A673 (cell line): ENCODE data around the gene DTNA.

Experiments
- EZH2 ChIP-seq: fragments of 200-600 bp; sonication (generic); IDR thresholded peaks from 2 replicates; pipeline ENCODE4 v1.6.1; 2017; ENCODE audit warnings: borderline replicate concordance, low read depth, mild to moderate bottlenecking, mixed read lengths, antibody characterized with exemption, low read length; ENCODE audit not compliant: poor library complexity, severe bottlenecking
- TF ChIP-seq, protein P1 (sequence below): fragments of 300-800, 200-600 bp; sonication (generic); conservative IDR thresholded peaks from 2 replicates; pipeline ENCODE4 v1.5.1; 2017; ENCODE audit warnings: low read depth, mild to moderate bottlenecking, antibody characterized with exemption, low read length, moderate library complexity, mixed read lengths

DNA sequence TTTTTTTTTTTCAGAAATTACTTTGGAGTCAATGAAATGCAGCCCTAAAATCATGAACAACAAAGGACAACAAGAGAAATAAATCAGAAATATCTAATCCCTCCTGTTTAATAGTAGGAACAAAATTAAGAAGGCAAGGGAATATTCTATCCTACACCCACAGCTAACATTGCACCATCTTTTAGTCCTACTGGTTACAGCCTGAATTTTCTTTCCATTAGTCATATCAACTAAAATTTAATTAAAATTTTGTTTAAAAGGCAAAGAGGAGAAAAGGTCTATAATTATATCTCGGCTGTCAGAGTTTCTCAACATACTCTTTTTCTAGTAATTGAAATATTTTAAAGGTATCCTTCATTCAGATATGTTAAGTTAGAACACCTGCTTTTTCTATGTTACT is 61.9 kb downstream of the DTNA start:
- TF ChIP-seq, protein P1, sequence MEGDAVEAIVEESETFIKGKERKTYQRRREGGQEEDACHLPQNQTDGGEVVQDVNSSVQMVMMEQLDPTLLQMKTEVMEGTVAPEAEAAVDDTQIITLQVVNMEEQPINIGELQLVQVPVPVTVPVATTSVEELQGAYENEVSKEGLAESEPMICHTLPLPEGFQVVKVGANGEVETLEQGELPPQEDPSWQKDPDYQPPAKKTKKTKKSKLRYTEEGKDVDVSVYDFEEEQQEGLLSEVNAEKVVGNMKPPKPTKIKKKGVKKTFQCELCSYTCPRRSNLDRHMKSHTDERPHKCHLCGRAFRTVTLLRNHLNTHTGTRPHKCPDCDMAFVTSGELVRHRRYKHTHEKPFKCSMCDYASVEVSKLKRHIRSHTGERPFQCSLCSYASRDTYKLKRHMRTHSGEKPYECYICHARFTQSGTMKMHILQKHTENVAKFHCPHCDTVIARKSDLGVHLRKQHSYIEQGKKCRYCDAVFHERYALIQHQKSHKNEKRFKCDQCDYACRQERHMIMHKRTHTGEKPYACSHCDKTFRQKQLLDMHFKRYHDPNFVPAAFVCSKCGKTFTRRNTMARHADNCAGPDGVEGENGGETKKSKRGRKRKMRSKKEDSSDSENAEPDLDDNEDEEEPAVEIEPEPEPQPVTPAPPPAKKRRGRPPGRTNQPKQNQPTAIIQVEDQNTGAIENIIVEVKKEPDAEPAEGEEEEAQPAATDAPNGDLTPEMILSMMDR = no peak
- TF ChIP-seq EZH2 = no peak
